GM12878 (cell line): ENCODE data around the gene DLEC1. TPM values are rescaled to one million over a fixed set of nuclear protein-coding genes. Genes with fewer than 3 reads are reported as not detected.

Experiments used
- ASH2L ChIP-seq: fragments of 300-600, 200-600 bp; sonication (generic); IDR thresholded peaks from 2 replicates; pipeline ENCODE4 v1.6.1; 2017; ENCODE audit warnings: low read depth, mild to moderate bottlenecking, borderline replicate concordance
- CBFB ChIP-seq: IDR thresholded peaks from 2 replicates; pipeline ENCODE4 v1.6.1; 2016; ENCODE audit warnings: antibody characterized with exemption, low read depth
- CHD1 ChIP-seq: IDR thresholded peaks from 2 replicates; pipeline ENCODE4 v1.6.1; 2012; ENCODE audit warnings: low read depth, low read length, improper control_type of control experiment
- GABPA ChIP-seq: IDR thresholded peaks from 2 replicates; pipeline ENCODE4 v1.6.1; 2014; ENCODE audit warnings: antibody characterized with exemption, low read depth, mild to moderate bottlenecking, inconsistent platforms
- HSF1 ChIP-seq: fragments of 150-350 bp; IDR thresholded peaks from 2 replicates; pipeline ENCODE4 v1.6.1; 2014; ENCODE audit warnings: mild to moderate bottlenecking, low read depth, low read length
- KDM1A ChIP-seq: fragments of 200-600 bp; sonication (generic); IDR thresholded peaks from 2 replicates; pipeline ENCODE4 v1.6.1; 2016; ENCODE audit warnings: borderline replicate concordance
- MEF2B ChIP-seq: fragments of 450-650 bp; IDR thresholded peaks from 2 replicates; pipeline ENCODE4 v1.6.1; 2018; ENCODE audit warnings: mild to moderate bottlenecking, moderate library complexity; ENCODE audit not compliant: partially characterized antibody, poor library complexity, severe bottlenecking
- MTA2 ChIP-seq: fragments of 450-650 bp; IDR thresholded peaks from 2 replicates; pipeline ENCODE4 v1.6.1; 2016; ENCODE audit warnings: low read depth, mild to moderate bottlenecking, moderate library complexity
- MXI1 ChIP-seq: fragments of 150-350 bp; IDR thresholded peaks from 2 replicates; pipeline ENCODE4 v1.6.1; 2011; ENCODE audit warnings: low read depth, mild to moderate bottlenecking, inconsistent platforms, low read length, improper control_type of control experiment
- MYB ChIP-seq: fragments of 150-350 bp; IDR thresholded peaks from 2 replicates; pipeline ENCODE4 v1.6.1; 2014; ENCODE audit warnings: mild to moderate bottlenecking, low read depth, low read length, borderline replicate concordance
- NFIC ChIP-seq: IDR thresholded peaks from 2 replicates; pipeline ENCODE4 v1.6.1; 2012; ENCODE audit warnings: low read depth, mild to moderate bottlenecking, inconsistent platforms, low read length, moderate library complexity
- NFYB ChIP-seq: IDR thresholded peaks from 2 replicates; pipeline ENCODE4 v1.6.1; 2011; ENCODE audit warnings: low read depth, mild to moderate bottlenecking, low read length, improper control_type of control experiment, moderate library complexity; ENCODE audit not compliant: insufficient read depth
- SIN3A ChIP-seq: IDR thresholded peaks from 2 replicates; pipeline ENCODE4 v1.6.1; 2012; ENCODE audit warnings: low read depth, low read length, improper control_type of control experiment
- USF1 ChIP-seq: IDR thresholded peaks from 2 replicates; pipeline ENCODE4 v1.6.1; 2011; ENCODE audit warnings: borderline replicate concordance, low read depth, mild to moderate bottlenecking, moderate library complexity, mixed read lengths, low read length; ENCODE audit not compliant: insufficient read depth; ENCODE audit errors: extremely low read length
- ZBTB40 ChIP-seq: fragments of 450-650 bp; IDR thresholded peaks from 2 replicates; pipeline ENCODE4 v1.6.1; 2016; ENCODE audit warnings: mild to moderate bottlenecking, moderate library complexity, borderline replicate concordance
- ZNF24 ChIP-seq: fragments of 450-650 bp; IDR thresholded peaks from 2 replicates; pipeline ENCODE4 v1.6.1; 2017; ENCODE audit warnings: antibody characterized with exemption, mild to moderate bottlenecking
- polyA plus RNA-seq, 11 experiments: library from polyadenylated mRNA; depleted of rRNA in 4 of 11; unstranded in 6 of 11; stranded (reverse) in 5 of 11; fragments of >200 nt; fragmentation: Nextera tagmentation in 4 of 11; fragmentation: Illumina TruSeq in 1 of 11; extraction: Ambion mirVana in 4 of 11; extraction: Trizol in 1 of 11; gene quantifications; 1 replicate in 1 of 11; 2 replicates in 10 of 11; pipeline versions ENCODE4 v1.2.1 to v1.2.3, GENCODE V29; 2011 to 2016; ENCODE audit warnings: inconsistent platforms in 2 of 11, missing spikeins in 2 of 11, low read depth in 1 of 11
- total RNA-seq, 4 experiments: library from RNA; depleted of rRNA in 3 of 4; stranded (reverse); fragments of >200 nt in 3 of 4; fragmentation: Illumina TruSeq in 1 of 4; extraction: Trizol in 1 of 4; gene quantifications; 2 replicates each; pipeline versions ENCODE4 v1.2.1 to v1.2.3, GENCODE V29; 2013 to 2021
- TF ChIP-seq, protein P1 (sequence below): fragments of 450-650 bp; IDR thresholded peaks from 2 replicates; pipeline ENCODE4 v1.6.1; 2017; ENCODE audit warnings: mild to moderate bottlenecking, low read depth, inconsistent platforms; ENCODE audit not compliant: poor library complexity, severe bottlenecking
- TF ChIP-seq, protein P2 (sequence below): fragments of 450-650 bp; conservative IDR thresholded peaks from 2 replicates; pipeline ENCODE4 v1.6.1; 2017; ENCODE audit warnings: mild to moderate bottlenecking, moderate library complexity

The DLEC1 gene
- total and polyA plus RNA-seq, 10 of the 15 experiments (the other 5 are each of a cell fraction or from before 2014, with no cell fraction given) = 0.03 to 0.29 (median 0.07) TPM; not detected in 3

DNA sequence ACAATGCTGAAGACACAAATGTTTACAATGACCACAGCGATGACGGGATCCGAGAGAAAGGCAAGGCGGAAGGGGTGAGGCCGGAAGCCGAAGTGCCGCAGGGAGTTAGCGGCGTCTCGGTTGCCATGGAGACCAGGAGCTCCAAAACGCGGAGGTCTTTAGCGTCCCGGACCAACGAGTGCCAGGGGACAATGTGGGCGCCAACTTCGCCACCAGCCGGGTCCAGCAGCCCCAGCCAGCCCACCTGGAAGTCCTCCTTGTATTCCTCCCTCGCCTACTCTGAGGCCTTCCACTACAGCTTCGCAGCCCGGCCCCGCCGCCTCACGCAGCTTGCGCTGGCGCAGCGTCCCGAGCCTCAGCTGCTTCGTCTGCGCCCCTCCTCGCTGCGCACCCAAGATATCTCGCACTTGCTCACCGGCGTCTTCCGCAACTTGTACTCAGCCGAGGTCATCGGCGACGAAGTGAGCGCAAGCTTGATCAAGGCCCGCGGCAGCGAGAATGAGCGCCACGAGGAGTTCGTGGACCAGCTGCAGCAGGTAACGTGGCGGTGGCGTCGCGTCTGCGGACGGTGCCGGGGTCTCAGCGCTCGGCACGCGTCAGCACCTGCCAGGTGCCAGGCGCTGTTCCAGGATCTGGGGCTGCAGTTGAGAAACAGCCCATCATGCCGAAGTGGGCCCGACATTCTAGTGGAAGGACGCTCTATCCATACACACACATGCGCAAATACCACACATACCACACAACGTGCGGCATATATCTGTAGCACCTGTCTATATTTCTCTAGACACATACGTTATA is at the start of gene DLEC1 (continued):
- TF ChIP-seq NFYB (no peak), NFIC (no peak), CHD1 (no peak), HSF1 (no peak), MTA2 (no peak), GABPA (0 out of 2 replicates have a peak, but pooled peaks have one; percentile 56), ASH2L (no peak), MYB (no peak), CBFB (no peak), SIN3A (peak; percentile 71; the same call in 1 of the 2 replicates), USF1 (no peak), KDM1A (no peak), MXI1 (peak; percentile 61), ZNF24 (no peak), MEF2B (peak; percentile 26), ZBTB40 (peak; percentile 43; the same call in 1 of the 2 replicates)
- TF ChIP-seq, protein P1, sequence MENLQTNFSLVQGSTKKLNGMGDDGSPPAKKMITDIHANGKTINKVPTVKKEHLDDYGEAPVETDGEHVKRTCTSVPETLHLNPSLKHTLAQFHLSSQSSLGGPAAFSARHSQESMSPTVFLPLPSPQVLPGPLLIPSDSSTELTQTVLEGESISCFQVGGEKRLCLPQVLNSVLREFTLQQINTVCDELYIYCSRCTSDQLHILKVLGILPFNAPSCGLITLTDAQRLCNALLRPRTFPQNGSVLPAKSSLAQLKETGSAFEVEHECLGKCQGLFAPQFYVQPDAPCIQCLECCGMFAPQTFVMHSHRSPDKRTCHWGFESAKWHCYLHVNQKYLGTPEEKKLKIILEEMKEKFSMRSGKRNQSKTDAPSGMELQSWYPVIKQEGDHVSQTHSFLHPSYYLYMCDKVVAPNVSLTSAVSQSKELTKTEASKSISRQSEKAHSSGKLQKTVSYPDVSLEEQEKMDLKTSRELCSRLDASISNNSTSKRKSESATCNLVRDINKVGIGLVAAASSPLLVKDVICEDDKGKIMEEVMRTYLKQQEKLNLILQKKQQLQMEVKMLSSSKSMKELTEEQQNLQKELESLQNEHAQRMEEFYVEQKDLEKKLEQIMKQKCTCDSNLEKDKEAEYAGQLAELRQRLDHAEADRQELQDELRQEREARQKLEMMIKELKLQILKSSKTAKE = no peak
- TF ChIP-seq, protein P2, sequence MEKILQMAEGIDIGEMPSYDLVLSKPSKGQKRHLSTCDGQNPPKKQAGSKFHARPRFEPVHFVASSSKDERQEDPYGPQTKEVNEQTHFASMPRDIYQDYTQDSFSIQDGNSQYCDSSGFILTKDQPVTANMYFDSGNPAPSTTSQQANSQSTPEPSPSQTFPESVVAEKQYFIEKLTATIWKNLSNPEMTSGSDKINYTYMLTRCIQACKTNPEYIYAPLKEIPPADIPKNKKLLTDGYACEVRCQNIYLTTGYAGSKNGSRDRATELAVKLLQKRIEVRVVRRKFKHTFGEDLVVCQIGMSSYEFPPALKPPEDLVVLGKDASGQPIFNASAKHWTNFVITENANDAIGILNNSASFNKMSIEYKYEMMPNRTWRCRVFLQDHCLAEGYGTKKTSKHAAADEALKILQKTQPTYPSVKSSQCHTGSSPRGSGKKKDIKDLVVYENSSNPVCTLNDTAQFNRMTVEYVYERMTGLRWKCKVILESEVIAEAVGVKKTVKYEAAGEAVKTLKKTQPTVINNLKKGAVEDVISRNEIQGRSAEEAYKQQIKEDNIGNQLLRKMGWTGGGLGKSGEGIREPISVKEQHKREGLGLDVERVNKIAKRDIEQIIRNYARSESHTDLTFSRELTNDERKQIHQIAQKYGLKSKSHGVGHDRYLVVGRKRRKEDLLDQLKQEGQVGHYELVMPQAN = peak; percentile 73
